ENCODE results near the gene KIF6. TPM values are rescaled to one million over a fixed set of nuclear protein-coding genes. Genes with fewer than 3 reads are reported as not detected.

KIF6 gene
- total RNA-seq, 4 donors from 2014 or later: not detected

GRCh38 chr6:39411001-39411400 is 314.2 kb downstream of the KIF6 start:
- TF ChIP-seq CTCF (IDR thresholded peaks at IDR 0.05 in 4 of 5, conservative IDR thresholded peaks at IDR 0.05 in 1 of 5) (no peak), POLR2A (IDR thresholded peaks at IDR 0.05) (no peak)
- ATAC-seq (no peak), DNase-seq (no peak)
- Histone ChIP-seq H3K27ac (no peak overlapping the region), H3K9me3 (no peaks in the 10 kb centered on the region), H3K27me3 (no peaks in the 10 kb centered on the region), H3K36me3 (no peaks in the 10 kb centered on the region), H3K4me1 (no peaks in the 10 kb centered on the region), H3K4me3 (no peak overlapping the region)
- in situ Hi-C loops (cut with MboI; ENCODE audit: low sequenced_read_pairs in 4 of 4) (no loop called here), intact Hi-C loops (cut with DNase I; ENCODE audit: low total_unique reads) (no loop called here)

GRCh38 chr6:39409889-39410288 is 315.3 kb downstream of the KIF6 start:
- TF ChIP-seq CTCF (IDR thresholded peaks at IDR 0.05 in 4 of 5, conservative IDR thresholded peaks at IDR 0.05 in 1 of 5) (no peak), POLR2A (IDR thresholded peaks at IDR 0.05) (no peak)
- in situ Hi-C loops (cut with MboI; ENCODE audit: low sequenced_read_pairs in 4 of 4): no loop called here
- ATAC-seq (no peak), DNase-seq (no peak)
- Histone ChIP-seq H3K4me3 (no peak overlapping the region), H3K4me1 (no peaks in the 10 kb centered on the region), H3K36me3 (no peaks in the 10 kb centered on the region), H3K27ac (no peak overlapping the region), H3K9me3 (no peaks in the 10 kb centered on the region), H3K27me3 (no peaks in the 10 kb centered on the region)
- intact Hi-C loops (cut with DNase I; ENCODE audit: low total_unique reads): no loop called here

- ATAC-seq (no peak), DNase-seq (no peak)
- intact Hi-C loops (cut with DNase I; ENCODE audit: low total_unique reads) (no loop called here), in situ Hi-C loops (cut with MboI; ENCODE audit: low sequenced_read_pairs in 4 of 4) (no loop called here)
- Histone ChIP-seq H3K9me3 (no peaks in the 10 kb centered on the region), H3K4me3 (no peak overlapping the region), H3K36me3 (no peaks in the 10 kb centered on the region), H3K27me3 (no peaks in the 10 kb centered on the region), H3K4me1 (no peaks in the 10 kb centered on the region), H3K27ac (no peak overlapping the region)
- TF ChIP-seq CTCF (IDR thresholded peaks at IDR 0.05 in 4 of 5, conservative IDR thresholded peaks at IDR 0.05 in 1 of 5): no peak
- no peak for TF ChIP-seq POLR2A (IDR thresholded peaks at IDR 0.05)
These were observed 317.7 kb downstream of the KIF6 start for GRCh38 chr6:39407446-39407993.

GRCh38 chr6:39404312-39404711 is 320.9 kb downstream of the KIF6 start:
- ATAC-seq (no peak), DNase-seq (no peak)
- no peaks in the 10 kb centered on the region for H3K36me3 ChIP-seq
- no peaks in the 10 kb centered on the region for H3K27me3 ChIP-seq
- no peak overlapping the region for H3K27ac ChIP-seq
- in situ Hi-C loops (cut with MboI; ENCODE audit: low sequenced_read_pairs in 4 of 4) (no loop called here), intact Hi-C loops (cut with DNase I; ENCODE audit: low total_unique reads) (no loop called here)
- no peak overlapping the region for H3K4me3 ChIP-seq
- no peaks in the 10 kb centered on the region for H3K4me1 ChIP-seq
- TF ChIP-seq POLR2A (IDR thresholded peaks at IDR 0.05): no peak
- TF ChIP-seq CTCF (IDR thresholded peaks at IDR 0.05 in 4 of 5, conservative IDR thresholded peaks at IDR 0.05 in 1 of 5): no peak
- no peaks in the 10 kb centered on the region for H3K9me3 ChIP-seq

GRCh38 chr6:39403304-39403703 is 321.9 kb downstream of the KIF6 start:
- no peaks in the 10 kb centered on the region for H3K4me1 ChIP-seq
- DNase-seq (no peak), ATAC-seq (no peak)
- TF ChIP-seq CTCF (IDR thresholded peaks at IDR 0.05 in 4 of 5, conservative IDR thresholded peaks at IDR 0.05 in 1 of 5): no peak
- TF ChIP-seq POLR2A (IDR thresholded peaks at IDR 0.05): no peak
- H3K27me3 ChIP-seq: no peaks in the 10 kb centered on the region
- intact Hi-C loops (cut with DNase I; ENCODE audit: low total_unique reads): no loop called here
- in situ Hi-C loops (cut with MboI; ENCODE audit: low sequenced_read_pairs in 4 of 4): no loop called here
- no peak overlapping the region for H3K27ac ChIP-seq
- H3K4me3 ChIP-seq: no peak overlapping the region
- no peaks in the 10 kb centered on the region for H3K9me3 ChIP-seq
- no peaks in the 10 kb centered on the region for H3K36me3 ChIP-seq

Measured in gastrocnemius medialis (tissue), 4 donors.